ENCODE measurements around the gene NFX1. TPM values are rescaled to one million over a fixed set of nuclear protein-coding genes. Genes with fewer than 3 reads are reported as not detected.
"Not testable (repeated sequence)": the region's sequence is repeated elsewhere in the genome, so short reads cannot be mapped to it uniquely, and the experiment has no call there.

The NFX1 gene
- total and polyA plus RNA-seq, 9 donors = 21.9 to 28.9 (median 24.7) TPM

- peaks cover 15% of the 10 kb centered on the region for H3K4me1 ChIP-seq (ENCODE audit: control insufficient read depth, insufficient read depth, low read length)
- no peak overlapping the region for H3K4me3 ChIP-seq (ENCODE audit: low read length)
- peaks cover 57% of the 10 kb centered on the region for H3K36me3 ChIP-seq (ENCODE audit: control insufficient read depth, insufficient read depth, low read length)
- H3K27me3 ChIP-seq (ENCODE audit: control insufficient read depth, insufficient read depth, low read length) = no peaks in the 10 kb centered on the region
- no CpG with 5 or more reads among the region's 2 CpGs for WGBS (ENCODE audit: insufficient coverage)
- peak overlapping the region; percentile 70 for H3K27ac ChIP-seq (ENCODE audit: low read length)
- DNase-seq = peak; percentile 76
- H3K9me3 ChIP-seq (replicated peaks; ENCODE audit: control insufficient read depth, low read depth, low read length) = no peaks in the 10 kb centered on the region
These were observed 30.4 kb downstream of the NFX1 start for GRCh38 chr9:33320568-33321261.

- H3K36me3 ChIP-seq (ENCODE audit: control insufficient read depth, insufficient read depth, low read length) = peaks cover 45% of the 10 kb centered on the region
- DNase-seq = no peak
- H3K4me1 ChIP-seq (ENCODE audit: control insufficient read depth, insufficient read depth, low read length) = no peaks in the 10 kb centered on the region
- H3K27ac ChIP-seq (ENCODE audit: low read length) = no peak overlapping the region
- H3K4me3 ChIP-seq (ENCODE audit: low read length) = no peak overlapping the region
- no peaks in the 10 kb centered on the region for H3K27me3 ChIP-seq (ENCODE audit: control insufficient read depth, insufficient read depth, low read length)
- H3K9me3 ChIP-seq (replicated peaks; ENCODE audit: control insufficient read depth, low read depth, low read length) = no peaks in the 10 kb centered on the region
- WGBS (ENCODE audit: insufficient coverage) = 71% methylated on average over 2 of the region's 4 CpGs
These were observed 38.8 kb downstream of the NFX1 start for GRCh38 chr9:33329117-33329563.

DNA sequence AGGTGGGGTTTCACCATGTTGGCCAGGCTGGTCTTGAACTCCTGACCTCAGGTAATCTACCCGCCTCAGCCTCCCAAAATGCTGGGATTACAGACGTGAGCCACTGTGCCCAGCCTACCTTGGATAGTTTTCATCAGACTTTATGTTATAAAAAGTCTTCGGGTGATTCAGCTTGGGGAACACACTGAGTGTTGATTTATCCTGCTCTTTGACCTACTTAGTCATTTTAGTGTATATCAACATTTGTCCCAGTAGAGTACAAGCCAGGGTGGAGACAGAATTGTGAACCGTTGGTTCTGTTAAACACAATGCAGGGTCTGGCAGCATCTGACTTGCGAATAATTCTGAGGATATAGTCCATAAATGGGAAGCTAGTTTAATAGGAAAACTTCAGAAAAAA lies 39.7 kb downstream of the NFX1 start:
- WGBS (ENCODE audit: insufficient coverage) = 88% methylated on average over 3 of the region's 5 CpGs
- no peak overlapping the region for H3K27ac ChIP-seq (ENCODE audit: low read length)
- peaks cover 43% of the 10 kb centered on the region for H3K36me3 ChIP-seq (ENCODE audit: control insufficient read depth, insufficient read depth, low read length)
- H3K4me1 ChIP-seq (ENCODE audit: control insufficient read depth, insufficient read depth, low read length) = no peaks in the 10 kb centered on the region
- no peaks in the 10 kb centered on the region for H3K27me3 ChIP-seq (ENCODE audit: control insufficient read depth, insufficient read depth, low read length)
- no peaks in the 10 kb centered on the region for H3K9me3 ChIP-seq (replicated peaks; ENCODE audit: control insufficient read depth, low read depth, low read length)
- DNase-seq = no peak
- no peak overlapping the region for H3K4me3 ChIP-seq (ENCODE audit: low read length)

GRCh38 chr9:33331377-33331891 lies 41.1 kb downstream of the NFX1 start:
- Histone ChIP-seq H3K4me3 (ENCODE audit: low read length) (no peak overlapping the region), H3K9me3 (replicated peaks; ENCODE audit: control insufficient read depth, low read depth, low read length) (no peaks in the 10 kb centered on the region), H3K36me3 (ENCODE audit: control insufficient read depth, insufficient read depth, low read length) (peaks cover 37% of the 10 kb centered on the region), H3K27me3 (ENCODE audit: control insufficient read depth, insufficient read depth, low read length) (no peaks in the 10 kb centered on the region), H3K27ac (ENCODE audit: low read length) (no peak overlapping the region), H3K4me1 (ENCODE audit: control insufficient read depth, insufficient read depth, low read length) (no peaks in the 10 kb centered on the region)
- DNase-seq = no peak
- WGBS (ENCODE audit: insufficient coverage) = 56% methylated on average over 1 of the region's 3 CpGs

DNA sequence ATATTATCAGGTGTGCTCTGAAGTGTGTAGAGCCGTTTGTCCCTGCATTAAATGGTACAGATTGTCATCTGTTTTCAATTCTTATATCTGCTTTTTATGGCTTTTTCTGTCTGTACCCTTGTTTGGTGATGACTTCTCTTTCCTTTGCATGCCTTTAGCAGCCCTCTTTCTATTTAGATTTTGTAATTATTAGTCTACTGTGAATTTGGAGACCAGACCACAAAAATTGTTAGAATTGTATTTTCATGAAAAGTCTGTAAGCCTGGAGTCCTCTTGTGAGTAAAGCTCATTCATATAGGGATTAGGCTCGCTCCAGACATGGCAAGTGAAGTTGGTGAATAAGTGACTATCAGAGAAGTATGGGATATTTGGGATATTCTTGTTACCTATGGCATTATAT lies 41.7 kb downstream of the NFX1 start:
- H3K9me3 ChIP-seq (replicated peaks; ENCODE audit: control insufficient read depth, low read depth, low read length) = no peaks in the 10 kb centered on the region
- no CpG with 5 or more reads among the region's 2 CpGs for WGBS (ENCODE audit: insufficient coverage)
- H3K36me3 ChIP-seq (ENCODE audit: control insufficient read depth, insufficient read depth, low read length) = peaks cover 41% of the 10 kb centered on the region
- no peak for DNase-seq
- H3K27ac ChIP-seq (ENCODE audit: low read length) = no peak overlapping the region
- no peaks in the 10 kb centered on the region for H3K4me1 ChIP-seq (ENCODE audit: control insufficient read depth, insufficient read depth, low read length)
- no peak overlapping the region for H3K4me3 ChIP-seq (ENCODE audit: low read length)
- H3K27me3 ChIP-seq (ENCODE audit: control insufficient read depth, insufficient read depth, low read length) = no peaks in the 10 kb centered on the region

DNA sequence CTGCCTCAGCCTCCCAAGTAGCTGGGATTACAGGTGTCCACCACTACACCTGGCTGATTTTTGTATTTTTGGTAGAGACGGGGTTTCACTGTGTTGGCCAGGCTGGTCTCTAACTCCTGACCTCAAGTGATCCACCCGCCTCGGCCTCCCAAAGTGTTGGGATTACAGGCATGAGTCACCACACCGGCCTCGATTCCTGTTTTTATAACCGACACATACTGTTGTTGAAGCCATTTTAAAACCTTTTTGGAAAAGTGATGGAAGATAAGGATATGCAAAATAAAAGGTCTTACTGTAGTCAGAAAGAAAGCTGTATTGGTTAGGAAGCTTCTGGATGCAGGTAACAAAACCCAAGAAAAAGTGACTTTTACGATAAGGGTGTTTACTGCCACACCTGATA lies 42.6 kb downstream of the NFX1 start:
- not testable (repeated sequence) for H3K27me3 ChIP-seq (ENCODE audit: control insufficient read depth, insufficient read depth, low read length); H3K27ac ChIP-seq (ENCODE audit: low read length); DNase-seq; H3K4me3 ChIP-seq (ENCODE audit: low read length); H3K9me3 ChIP-seq (replicated peaks; ENCODE audit: control insufficient read depth, low read depth, low read length); H3K4me1 ChIP-seq (ENCODE audit: control insufficient read depth, insufficient read depth, low read length)
- peaks cover 41% of the 10 kb centered on the region for H3K36me3 ChIP-seq (ENCODE audit: control insufficient read depth, insufficient read depth, low read length)
- WGBS (ENCODE audit: insufficient coverage) = 100% methylated on average over 6 of the region's 7 CpGs

- Histone ChIP-seq H3K27ac (ENCODE audit: low read length) (no peak overlapping the region), H3K9me3 (replicated peaks; ENCODE audit: control insufficient read depth, low read depth, low read length) (peaks cover 10% of the 10 kb centered on the region), H3K4me3 (ENCODE audit: low read length) (no peak overlapping the region), H3K4me1 (ENCODE audit: control insufficient read depth, insufficient read depth, low read length) (peaks cover 3% of the 10 kb centered on the region), H3K27me3 (ENCODE audit: control insufficient read depth, insufficient read depth, low read length) (no peaks in the 10 kb centered on the region), H3K36me3 (ENCODE audit: control insufficient read depth, insufficient read depth, low read length) (peaks cover 56% of the 10 kb centered on the region)
- WGBS (ENCODE audit: insufficient coverage) = 100% methylated on average over 3 of the region's 3 CpGs
- DNase-seq = no peak
These were observed 49.9 kb downstream of the NFX1 start for GRCh38 chr9:33340186-33340585.

DNA sequence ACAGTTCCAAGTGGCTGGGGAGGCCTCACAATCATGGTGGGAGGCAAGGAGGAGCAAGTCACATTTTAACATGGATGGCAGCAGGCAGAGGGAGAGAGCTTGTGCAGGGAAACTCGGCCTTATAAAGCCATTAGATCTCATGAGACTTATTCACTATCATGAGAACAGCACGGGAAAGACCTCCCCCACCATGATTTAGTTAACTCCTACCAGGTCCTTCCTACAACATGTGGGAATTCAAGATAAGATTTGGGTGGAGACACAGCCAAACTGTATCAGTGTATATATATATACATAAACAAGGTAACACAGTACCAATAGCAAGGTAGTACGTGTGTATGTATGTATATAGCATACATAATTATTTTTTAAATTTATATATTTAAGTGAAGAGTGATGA lies 50.9 kb downstream of the NFX1 start:
- Histone ChIP-seq H3K36me3 (ENCODE audit: control insufficient read depth, insufficient read depth, low read length) (peaks cover 63% of the 10 kb centered on the region), H3K27me3 (ENCODE audit: control insufficient read depth, insufficient read depth, low read length) (no peaks in the 10 kb centered on the region), H3K27ac (ENCODE audit: low read length) (no peak overlapping the region), H3K9me3 (replicated peaks; ENCODE audit: control insufficient read depth, low read depth, low read length) (peaks cover 10% of the 10 kb centered on the region), H3K4me1 (ENCODE audit: control insufficient read depth, insufficient read depth, low read length) (peaks cover 3% of the 10 kb centered on the region), H3K4me3 (ENCODE audit: low read length) (no peak overlapping the region)
- no peak for DNase-seq
- no CpG with 5 or more reads among the region's 3 CpGs for WGBS (ENCODE audit: insufficient coverage)

GRCh38 chr9:33344145-33344544 lies 53.8 kb downstream of the NFX1 start:
- 100% methylated on average over 1 of the region's 3 CpGs for WGBS (ENCODE audit: insufficient coverage)
- Histone ChIP-seq H3K4me1 (ENCODE audit: control insufficient read depth, insufficient read depth, low read length) (no peaks in the 10 kb centered on the region), H3K27ac (ENCODE audit: low read length) (no peak overlapping the region), H3K27me3 (ENCODE audit: control insufficient read depth, insufficient read depth, low read length) (no peaks in the 10 kb centered on the region), H3K4me3 (ENCODE audit: low read length) (no peak overlapping the region), H3K9me3 (replicated peaks; ENCODE audit: control insufficient read depth, low read depth, low read length) (peaks cover 8% of the 10 kb centered on the region), H3K36me3 (ENCODE audit: control insufficient read depth, insufficient read depth, low read length) (peaks cover 71% of the 10 kb centered on the region)
- no peak for DNase-seq

- H3K9me3 ChIP-seq (replicated peaks; ENCODE audit: control insufficient read depth, low read depth, low read length) = no peaks in the 10 kb centered on the region
- peaks cover 61% of the 10 kb centered on the region for H3K36me3 ChIP-seq (ENCODE audit: control insufficient read depth, insufficient read depth, low read length)
- H3K27ac ChIP-seq (ENCODE audit: low read length) = no peak overlapping the region
- peak; percentile 24 for DNase-seq
- 100% methylated on average over 2 of the region's 4 CpGs for WGBS (ENCODE audit: insufficient coverage)
- H3K4me3 ChIP-seq (ENCODE audit: low read length) = no peak overlapping the region
- H3K27me3 ChIP-seq (ENCODE audit: control insufficient read depth, insufficient read depth, low read length) = no peaks in the 10 kb centered on the region
- peaks cover 6% of the 10 kb centered on the region for H3K4me1 ChIP-seq (ENCODE audit: control insufficient read depth, insufficient read depth, low read length)
These were observed 56.2 kb downstream of the NFX1 start for GRCh38 chr9:33346564-33346963.

Measured in muscle of leg (tissue), 11 donors.